Panc1 (cell line): ENCODE measurements around the gene TANK. TPM values are rescaled to one million over a fixed set of nuclear protein-coding genes. Genes with fewer than 3 reads are reported as not detected.

Experiments used
- ATAC-seq: fragments of 200-7000 bp; cut with Tn5 transposase; 2 replicates; pipeline ENCODE4 v1.9.1; 2020; ENCODE audit warnings: mild to moderate bottlenecking, moderate library complexity
- BruUV-seq: library from RNA; stranded (reverse); fragments of 400-500 nt; replicated peaks from 2 replicates; lab custom pipeline; 2021; lab: Mats Ljungman, UMichigan
- CTCF ChIA-PET: fragments of 300-600 bp; sonication (Branson Sonifier 250); formaldehyde crosslinking; loops from one replicate; lab custom pipeline; 2022; ENCODE audit warnings: antibody characterized with exemption; lab: Charles Lee
- POLR2A ChIA-PET: fragments of 300-600 bp; sonication (Branson Sonifier 250); formaldehyde crosslinking; loops from one replicate; lab custom pipeline; 2022; ENCODE audit warnings: antibody characterized with exemption; lab: Charles Lee
- DNase-seq: peaks from one replicate; pipeline ENCODE4 v3.0.0-alpha.2; 2010; ENCODE audit warnings: low read depth, low spot score
- H3K27ac ChIP-seq: 2 replicates; pipeline ENCODE4 v1.5.1; 2011; ENCODE audit warnings: mild to moderate bottlenecking, low read length, inconsistent platforms
- H3K27me3 ChIP-seq: fragments of 200-500 bp; sonication (Bioruptor generic); 2 replicates; pipeline ENCODE4 v1.6.0; 2014; ENCODE audit warnings: low read length, inconsistent platforms; ENCODE audit not compliant: control insufficient read depth, insufficient read depth
- H3K36me3 ChIP-seq: fragments of 200-500 bp; sonication (Bioruptor generic); 2 replicates; pipeline ENCODE4 v1.5.1; 2014; ENCODE audit warnings: inconsistent platforms, mild to moderate bottlenecking, low read length, moderate library complexity; ENCODE audit not compliant: control insufficient read depth, insufficient read depth
- H3K4me1 ChIP-seq: 2 replicates; pipeline ENCODE4 v1.5.1; 2011; ENCODE audit warnings: inconsistent platforms, mild to moderate bottlenecking, low read length, moderate library complexity; ENCODE audit not compliant: control insufficient read depth, insufficient read depth
- H3K4me3 ChIP-seq, 2 experiments: 2 replicates each; pipeline ENCODE4 v1.5.1; 2011 to 2012; ENCODE audit warnings: low read depth in 2 of 2, low read length in 2 of 2, mild to moderate bottlenecking in 2 of 2, inconsistent platforms in 1 of 2, moderate library complexity in 1 of 2
- H3K9me3 ChIP-seq: fragments of 200-500 bp; sonication (Bioruptor generic); 2 replicates; pipeline ENCODE4 v1.5.1; 2014; ENCODE audit warnings: low read depth, mild to moderate bottlenecking, inconsistent platforms, low read length, moderate library complexity; ENCODE audit not compliant: control insufficient read depth, insufficient read depth
- CTCF ChIP-seq: fragments of 450-650 bp; IDR thresholded peaks from 2 replicates; pipeline ENCODE4 v1.5.1; 2017; ENCODE audit warnings: mild to moderate bottlenecking
- POLR2AphosphoS5 ChIP-seq: IDR thresholded peaks from 2 replicates; pipeline ENCODE4 v1.6.1; 2012; ENCODE audit warnings: mild to moderate bottlenecking, low read depth, low read length, moderate library complexity
- REST ChIP-seq, 2 experiments: IDR thresholded peaks; 2 replicates each; pipeline ENCODE4 v1.6.1; 2011 to 2012; ENCODE audit warnings: low read depth in 2 of 2, control low read depth in 1 of 2, low read length in 1 of 2, mild to moderate bottlenecking in 1 of 2, moderate library complexity in 1 of 2; ENCODE audit not compliant: insufficient read depth in 1 of 2
- SIN3A ChIP-seq: IDR thresholded peaks from 2 replicates; pipeline ENCODE4 v1.6.1; 2012; ENCODE audit warnings: low read depth, mild to moderate bottlenecking, low read length, moderate library complexity, borderline replicate concordance; ENCODE audit not compliant: insufficient read depth
- TCF7L2 ChIP-seq: IDR thresholded peaks from 2 replicates; pipeline ENCODE4 v1.6.1; 2011; ENCODE audit warnings: mild to moderate bottlenecking, low read depth, low read length, inconsistent platforms
- in situ Hi-C: cut with HindIII; loops from 2 replicates; pipeline ENCODE4 v1.10.0; 2016; ENCODE audit warnings: low sequenced_read_pairs, low pct_unique_long_range_greater_than_20kb
- intact Hi-C: fragments of 100-400 bp; cut with micrococcal nuclease; formaldehyde crosslinking; loops from one replicate; pipeline ENCODE4 v1.10.0; 2022; ENCODE audit not compliant: unreplicated experiment
- total RNA-seq: library from RNA; stranded (reverse); gene quantifications from one replicate; pipeline ENCODE4 v1.2.1, GENCODE V29; 2021; ENCODE audit not compliant: unreplicated experiment

Gene TANK
- total RNA-seq, 1 experiment from 2014 or later, result 36.0 TPM

- CTCF ChIA-PET, result no interaction called here
- H3K27me3 ChIP-seq, result no peaks in the 10 kb centered on the region
- no peak overlapping the region for H3K4me3 ChIP-seq
- in situ Hi-C loops, result no loop called here
- DNase-seq (no peak), ATAC-seq (no peak)
- intact Hi-C loops, result no loop called here
- H3K27ac ChIP-seq, result no peak overlapping the region
- no peaks in the 10 kb centered on the region for H3K9me3 ChIP-seq
- no peak for TF ChIP-seq REST (IDR thresholded peaks at IDR 0.05; ENCODE audit: insufficient read depth in 1 of 2, low read depth in 2 of 2, low read length in 1 of 2)
- TF ChIP-seq CTCF, result no peak
- no peak for TF ChIP-seq POLR2AphosphoS5
- TF ChIP-seq SIN3A, result no peak
- no peak for TF ChIP-seq TCF7L2
- no TSS peak for BruUV-seq
- H3K4me1 ChIP-seq, result no peaks in the 10 kb centered on the region
- POLR2A ChIA-PET, result no interaction called here
- H3K36me3 ChIP-seq, result no peaks in the 10 kb centered on the region
Observed at GRCh38 chr2:161112908-161113307, 47.3 kb upstream of the TANK start.

GRCh38 chr2:161113693-161114575, 46.3 kb upstream of the TANK start:
- Histone ChIP-seq H3K9me3 (no peaks in the 10 kb centered on the region), H3K4me1 (no peaks in the 10 kb centered on the region), H3K27ac (no peak overlapping the region), H3K36me3 (no peaks in the 10 kb centered on the region), H3K4me3 (no peak overlapping the region), H3K27me3 (no peaks in the 10 kb centered on the region)
- no TSS peak for BruUV-seq
- POLR2A ChIA-PET, result no interaction called here
- in situ Hi-C loops (no loop called here), intact Hi-C loops (no loop called here)
- TF ChIP-seq TCF7L2, result no peak
- no peak for TF ChIP-seq SIN3A
- no peak for TF ChIP-seq CTCF
- TF ChIP-seq REST (IDR thresholded peaks at IDR 0.05; ENCODE audit: insufficient read depth in 1 of 2, low read depth in 2 of 2, low read length in 1 of 2), result no peak
- no peak for TF ChIP-seq POLR2AphosphoS5
- no peak for ATAC-seq
- DNase-seq, result no peak
- CTCF ChIA-PET, result no interaction called here
